Karpas-422 (cell line): ENCODE data around the gene CLEC7A. TPM values are rescaled to one million over a fixed set of nuclear protein-coding genes. Genes with fewer than 3 reads are reported as not detected.

Experiments used
- total RNA-seq: library from RNA; depleted of rRNA; stranded (reverse); fragments of >200 nt; shearing (Covaris generic); gene quantifications from 2 replicates; pipeline ENCODE4 v1.2.3, GENCODE V29; 2014; ENCODE audit warnings: low replicate concordance; rRNA removed

CLEC7A gene
- total RNA-seq, 1 experiment from 2014 or later: not detected

Other genes starting within 250 kb of the CLEC7A start
- not detected in 2 replicates for gene KLRF2, start 248.7 kb downstream of the CLEC7A start, total RNA-seq
- not detected in 2 replicates for gene CLEC2A, start 197.8 kb downstream of the CLEC7A start, total RNA-seq
- not detected in 2 replicates for gene CLEC12A, start 158.8 kb downstream of the CLEC7A start, total RNA-seq
- not detected in 2 replicates for gene CLEC1B, start 131.1 kb downstream of the CLEC7A start, total RNA-seq
- not detected in 2 replicates for gene CLEC12B, start 119.6 kb downstream of the CLEC7A start, total RNA-seq
- not detected in 2 replicates for gene CLEC9A, start 99.5 kb downstream of the CLEC7A start, total RNA-seq
- not detected in 2 replicates for gene CLEC1A, start 31.2 kb downstream of the CLEC7A start, total RNA-seq
- not detected in 2 replicates for gene OLR1, start 41.9 kb upstream of the CLEC7A start, total RNA-seq
- gene TMEM52B, start 48.8 kb upstream of the CLEC7A start, total RNA-seq: not detected in 2 replicates
- 0.56 and 0.90 TPM in 2 replicates for gene GABARAPL1, start 82.7 kb upstream of the CLEC7A start, total RNA-seq
- not detected in 2 replicates for gene KLRD1, start 177.7 kb upstream of the CLEC7A start, total RNA-seq